Measurements from ENCODE around the gene RALGAPA2.

Gene RALGAPA2

DNA sequence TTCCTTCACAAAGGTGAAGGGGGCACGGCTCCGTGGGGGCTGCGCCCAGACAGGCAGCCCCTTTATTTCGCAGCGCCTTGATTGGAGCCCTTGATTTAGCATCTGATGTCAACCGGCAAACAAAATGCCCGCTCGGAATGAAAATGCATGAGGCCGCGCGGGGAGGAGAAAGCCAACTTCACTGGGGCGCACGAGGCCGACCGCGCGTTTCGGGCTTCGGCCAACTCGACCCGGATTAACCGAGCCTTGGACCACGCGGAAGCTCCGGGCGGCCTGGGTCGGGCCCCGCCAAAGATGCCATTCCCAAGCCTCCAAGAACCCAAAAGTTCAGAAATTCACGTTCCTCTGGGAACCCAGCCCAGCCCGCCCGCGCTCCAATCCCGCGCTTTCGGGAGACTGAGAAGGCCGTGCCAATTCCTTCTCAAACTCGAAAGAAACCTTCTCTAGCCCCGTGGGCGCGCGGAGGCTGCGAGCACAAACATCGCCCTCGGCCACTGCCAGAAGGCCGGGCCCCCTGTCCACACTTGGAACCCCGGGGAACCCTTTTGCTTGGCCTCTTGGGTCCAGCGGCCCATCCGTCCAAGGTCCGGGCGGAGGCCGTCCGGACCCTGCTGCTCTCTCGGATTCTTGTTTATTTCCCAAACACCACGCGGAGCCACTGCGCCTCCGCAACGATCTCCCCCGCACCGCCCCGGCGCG is 345.4 kb downstream of the RALGAPA2 start:
- H3K27ac ChIP-seq (ENCODE audit: low read length) = no peak overlapping the region
- no peaks in the 10 kb centered on the region for H3K36me3 ChIP-seq (ENCODE audit: control insufficient read depth, insufficient read depth, low read length)
- H3K27me3 ChIP-seq (ENCODE audit: control insufficient read depth, insufficient read depth, low read length) = peaks cover 27% of the 10 kb centered on the region; the same call in 1 of the 2 replicates
- no peaks in the 10 kb centered on the region for H3K9me3 ChIP-seq (ENCODE audit: control insufficient read depth, insufficient read depth, low read length)
- DNase-seq (ENCODE audit: low read depth, low spot score) = no peak
- no peaks in the 10 kb centered on the region; the same call in 1 of the 2 replicates for H3K4me1 ChIP-seq (ENCODE audit: control insufficient read depth, insufficient read depth, low read length)
- WGBS (ENCODE audit: insufficient coverage, insufficient read length) = no CpG with 5 or more reads among the region's 63 CpGs
- H3K4me3 ChIP-seq (ENCODE audit: low read length) = peak overlapping the region; percentile 32; the same call in 1 of the 2 replicates

DNA sequence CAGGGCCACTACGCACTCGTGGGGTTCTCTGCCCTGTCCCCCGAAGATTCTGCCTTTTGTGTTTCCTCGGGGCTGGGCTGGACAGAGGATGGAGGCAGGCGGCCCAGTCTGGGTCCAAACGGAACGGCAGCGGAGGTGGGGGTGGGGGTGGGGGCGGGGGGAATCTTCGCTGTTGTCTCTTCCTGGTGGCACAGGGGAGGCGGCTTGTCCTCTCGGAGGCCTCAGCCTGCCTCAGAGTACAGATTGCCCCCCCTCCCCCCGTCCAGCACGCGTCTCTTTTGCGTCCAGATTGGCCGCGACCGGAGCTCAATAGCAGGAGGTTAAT is 345.9 kb downstream of the RALGAPA2 start:
- Histone ChIP-seq H3K27me3 (ENCODE audit: control insufficient read depth, insufficient read depth, low read length) (peaks cover 29% of the 10 kb centered on the region; the same call in 1 of the 2 replicates), H3K27ac (ENCODE audit: low read length) (no peak overlapping the region), H3K36me3 (ENCODE audit: control insufficient read depth, insufficient read depth, low read length) (no peaks in the 10 kb centered on the region), H3K4me3 (ENCODE audit: low read length) (peak overlapping the region; percentile 32; the same call in 1 of the 2 replicates), H3K4me1 (ENCODE audit: control insufficient read depth, insufficient read depth, low read length) (no peaks in the 10 kb centered on the region; the same call in 1 of the 2 replicates), H3K9me3 (ENCODE audit: control insufficient read depth, insufficient read depth, low read length) (no peaks in the 10 kb centered on the region)
- no peak for DNase-seq (ENCODE audit: low read depth, low spot score)
- WGBS (ENCODE audit: insufficient coverage, insufficient read length) = no CpG with 5 or more reads among the region's 19 CpGs

DNA sequence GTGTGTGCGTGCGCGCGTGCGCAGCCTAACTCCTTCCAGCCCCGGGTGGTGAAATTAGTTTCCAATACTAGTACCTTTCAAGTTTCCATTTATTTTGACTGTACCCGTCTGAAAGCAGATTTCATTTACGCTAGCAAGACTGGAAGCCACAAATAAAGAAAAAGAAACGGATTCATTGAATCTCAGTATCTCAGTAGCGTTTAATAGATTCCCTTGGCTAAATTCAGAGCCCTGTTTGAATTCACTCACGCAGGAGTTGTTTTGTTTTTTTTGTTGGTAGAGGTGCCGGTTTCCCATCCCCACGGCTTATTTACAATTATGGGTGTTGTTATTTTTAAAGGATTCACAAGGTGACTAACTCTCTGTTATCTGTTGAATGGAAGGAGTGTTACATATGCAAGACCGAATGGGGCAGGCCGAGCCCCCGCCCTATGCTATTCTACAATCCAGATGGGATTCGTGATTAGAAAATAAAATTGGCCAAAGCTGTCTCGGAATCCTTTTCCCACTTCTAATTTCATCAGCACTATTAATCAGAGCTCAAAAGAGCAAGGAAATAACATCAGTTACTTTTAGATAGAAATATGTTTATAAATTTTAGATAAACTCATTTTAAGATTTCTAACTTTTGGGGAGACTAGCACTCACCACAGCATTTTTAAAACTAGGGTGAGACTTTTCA is 346.8 kb downstream of the RALGAPA2 start:
- WGBS (ENCODE audit: insufficient coverage, insufficient read length) = no CpG with 5 or more reads among the region's 18 CpGs
- peak overlapping the region; percentile 3; the same call in 1 of the 2 replicates for H3K4me3 ChIP-seq (ENCODE audit: low read length)
- no peak overlapping the region for H3K27ac ChIP-seq (ENCODE audit: low read length)
- peaks cover 1% of the 10 kb centered on the region; the same call in 1 of the 2 replicates for H3K4me1 ChIP-seq (ENCODE audit: control insufficient read depth, insufficient read depth, low read length)
- peaks cover 32% of the 10 kb centered on the region; the same call in 1 of the 2 replicates for H3K27me3 ChIP-seq (ENCODE audit: control insufficient read depth, insufficient read depth, low read length)
- H3K9me3 ChIP-seq (ENCODE audit: control insufficient read depth, insufficient read depth, low read length) = no peaks in the 10 kb centered on the region
- no peak for DNase-seq (ENCODE audit: low read depth, low spot score)
- no peaks in the 10 kb centered on the region for H3K36me3 ChIP-seq (ENCODE audit: control insufficient read depth, insufficient read depth, low read length)

DNA sequence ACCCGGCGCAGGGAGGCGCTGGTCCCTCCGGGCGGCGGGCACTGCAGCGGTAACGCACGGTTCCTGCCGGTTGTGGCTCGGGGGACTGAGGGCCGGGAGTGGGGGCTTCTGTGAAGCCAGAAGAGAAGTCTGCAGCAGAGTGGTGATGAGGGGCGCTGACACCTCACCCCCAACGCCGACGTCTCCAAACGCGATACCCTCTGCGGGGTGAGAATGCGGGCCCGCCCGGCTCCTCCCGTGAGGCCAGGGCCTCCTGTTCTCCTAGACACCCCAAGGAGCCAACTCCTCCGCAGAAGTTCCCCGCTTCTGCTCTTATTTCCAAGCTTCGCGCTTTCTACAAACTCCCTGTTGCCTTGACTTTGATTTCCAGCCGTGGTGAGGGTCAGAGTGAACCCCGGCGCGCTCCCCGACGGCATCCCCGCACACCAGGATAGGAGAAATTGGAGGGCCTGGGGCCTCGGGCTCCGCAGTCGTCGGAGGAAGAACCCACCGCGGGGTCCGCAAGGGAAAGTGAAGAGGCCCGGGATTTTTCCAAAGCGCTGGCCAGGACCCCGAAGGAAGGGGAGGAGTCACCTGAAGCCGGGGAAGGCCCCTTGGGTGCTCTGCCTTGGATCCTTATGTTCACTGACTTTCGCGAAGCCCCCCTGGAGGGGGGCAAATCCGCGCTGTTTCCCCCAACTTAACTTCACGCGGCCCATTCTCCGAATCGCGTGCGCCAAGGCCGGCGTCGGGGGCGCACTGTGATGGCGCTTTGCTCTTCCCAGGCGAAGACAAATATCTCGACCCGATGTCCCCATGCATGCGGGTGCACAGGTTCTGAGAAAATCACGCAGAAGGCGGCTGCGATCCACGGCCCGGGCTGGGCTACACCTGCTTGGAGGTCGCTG is 347.6 kb downstream of the RALGAPA2 start:
- DNase-seq (ENCODE audit: low read depth, low spot score) = no peak
- peaks cover 27% of the 10 kb centered on the region; the same call in 1 of the 2 replicates for H3K27me3 ChIP-seq (ENCODE audit: control insufficient read depth, insufficient read depth, low read length)

DNA sequence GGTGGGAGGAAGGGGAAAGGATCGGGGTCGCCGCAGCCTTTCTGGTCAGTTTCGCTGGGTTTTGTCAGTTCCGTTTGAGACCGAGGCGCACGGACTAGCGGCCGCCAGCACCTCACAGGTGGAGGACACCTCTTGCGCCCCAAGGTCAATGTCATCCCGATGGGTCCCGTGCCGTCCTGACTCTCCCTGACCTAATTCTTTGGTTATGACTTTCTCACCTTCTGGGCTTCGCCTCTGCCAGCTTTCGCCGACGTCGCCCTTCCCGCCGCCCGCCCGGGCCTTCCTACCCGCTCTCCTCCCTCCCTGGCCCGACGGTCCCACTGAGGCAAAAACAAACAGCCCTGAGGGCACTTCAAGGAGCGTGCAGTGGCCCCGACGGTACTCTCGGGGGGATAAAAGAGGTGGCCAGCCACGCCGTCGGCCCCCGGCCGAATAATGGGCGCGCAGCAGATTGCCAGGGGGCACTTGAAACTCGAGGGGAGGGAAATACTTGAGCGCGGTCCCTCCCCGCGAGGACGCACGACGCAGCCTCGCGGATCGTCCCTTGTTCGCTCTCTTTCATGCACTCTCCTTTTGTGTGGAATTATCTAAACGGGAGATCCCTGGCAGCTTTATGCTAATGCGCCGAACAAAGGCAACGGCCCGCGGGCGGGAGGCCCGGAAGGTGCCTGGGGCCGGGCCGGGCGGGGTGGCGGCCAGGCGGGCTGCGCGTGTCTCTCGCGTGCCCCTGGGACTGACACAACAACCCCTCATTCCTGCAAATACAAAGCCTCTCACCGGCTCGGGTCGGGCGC is 348.4 kb downstream of the RALGAPA2 start:
- peaks cover 25% of the 10 kb centered on the region; the same call in 1 of the 2 replicates for H3K27me3 ChIP-seq (ENCODE audit: control insufficient read depth, insufficient read depth, low read length)
- no CpG with 5 or more reads among the region's 70 CpGs for WGBS (ENCODE audit: insufficient coverage, insufficient read length)
- H3K27ac ChIP-seq (ENCODE audit: low read length) = no peak overlapping the region
- H3K9me3 ChIP-seq (ENCODE audit: control insufficient read depth, insufficient read depth, low read length) = no peaks in the 10 kb centered on the region
- H3K4me3 ChIP-seq (ENCODE audit: low read length) = peak overlapping the region; percentile 36; the same call in 1 of the 2 replicates
- DNase-seq (ENCODE audit: low read depth, low spot score) = no peak
- no peaks in the 10 kb centered on the region for H3K36me3 ChIP-seq (ENCODE audit: control insufficient read depth, insufficient read depth, low read length)
- peaks cover 1% of the 10 kb centered on the region; the same call in 1 of the 2 replicates for H3K4me1 ChIP-seq (ENCODE audit: control insufficient read depth, insufficient read depth, low read length)

More for the DNA sequence above, 347.6 kb downstream of the RALGAPA2 start:
- Histone ChIP-seq H3K4me3 (ENCODE audit: low read length) (peak overlapping the region; percentile 36; the same call in 1 of the 2 replicates), H3K36me3 (ENCODE audit: control insufficient read depth, insufficient read depth, low read length) (no peaks in the 10 kb centered on the region), H3K27ac (ENCODE audit: low read length) (no peak overlapping the region), H3K4me1 (ENCODE audit: control insufficient read depth, insufficient read depth, low read length) (peaks cover 1% of the 10 kb centered on the region; the same call in 1 of the 2 replicates), H3K9me3 (ENCODE audit: control insufficient read depth, insufficient read depth, low read length) (no peaks in the 10 kb centered on the region)
- WGBS (ENCODE audit: insufficient coverage, insufficient read length) = no CpG with 5 or more reads among the region's 70 CpGs

DNA sequence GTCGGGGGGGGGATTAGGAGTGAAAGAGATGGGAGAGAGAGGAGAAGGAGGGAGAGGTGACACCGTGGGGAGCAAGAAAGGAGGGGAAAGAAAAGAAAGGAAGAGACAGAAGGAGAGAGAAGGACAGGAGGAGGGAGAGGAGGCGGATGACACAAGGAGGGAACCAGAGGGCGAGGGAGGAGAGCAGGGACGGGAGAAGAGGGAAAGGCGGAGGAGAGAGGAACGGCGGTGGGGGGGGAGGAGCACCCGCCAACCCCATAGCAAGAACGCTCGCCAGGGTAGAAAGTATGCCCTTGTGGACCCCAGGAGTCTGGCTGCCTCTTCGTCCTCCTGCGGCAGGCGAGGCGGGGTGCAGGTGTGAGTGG is 349.0 kb downstream of the RALGAPA2 start:
- H3K4me1 ChIP-seq (ENCODE audit: control insufficient read depth, insufficient read depth, low read length) = peaks cover 1% of the 10 kb centered on the region; the same call in 1 of the 2 replicates
- peaks cover 22% of the 10 kb centered on the region; the same call in 1 of the 2 replicates for H3K27me3 ChIP-seq (ENCODE audit: control insufficient read depth, insufficient read depth, low read length)
- no peaks in the 10 kb centered on the region for H3K9me3 ChIP-seq (ENCODE audit: control insufficient read depth, insufficient read depth, low read length)
- H3K4me3 ChIP-seq (ENCODE audit: low read length) = peak overlapping the region; percentile 36; the same call in 1 of the 2 replicates
- H3K36me3 ChIP-seq (ENCODE audit: control insufficient read depth, insufficient read depth, low read length) = no peaks in the 10 kb centered on the region
- H3K27ac ChIP-seq (ENCODE audit: low read length) = no peak overlapping the region
- no peak for DNase-seq (ENCODE audit: low read depth, low spot score)
- WGBS (ENCODE audit: insufficient coverage, insufficient read length) = no CpG with 5 or more reads among the region's 15 CpGs

DNA sequence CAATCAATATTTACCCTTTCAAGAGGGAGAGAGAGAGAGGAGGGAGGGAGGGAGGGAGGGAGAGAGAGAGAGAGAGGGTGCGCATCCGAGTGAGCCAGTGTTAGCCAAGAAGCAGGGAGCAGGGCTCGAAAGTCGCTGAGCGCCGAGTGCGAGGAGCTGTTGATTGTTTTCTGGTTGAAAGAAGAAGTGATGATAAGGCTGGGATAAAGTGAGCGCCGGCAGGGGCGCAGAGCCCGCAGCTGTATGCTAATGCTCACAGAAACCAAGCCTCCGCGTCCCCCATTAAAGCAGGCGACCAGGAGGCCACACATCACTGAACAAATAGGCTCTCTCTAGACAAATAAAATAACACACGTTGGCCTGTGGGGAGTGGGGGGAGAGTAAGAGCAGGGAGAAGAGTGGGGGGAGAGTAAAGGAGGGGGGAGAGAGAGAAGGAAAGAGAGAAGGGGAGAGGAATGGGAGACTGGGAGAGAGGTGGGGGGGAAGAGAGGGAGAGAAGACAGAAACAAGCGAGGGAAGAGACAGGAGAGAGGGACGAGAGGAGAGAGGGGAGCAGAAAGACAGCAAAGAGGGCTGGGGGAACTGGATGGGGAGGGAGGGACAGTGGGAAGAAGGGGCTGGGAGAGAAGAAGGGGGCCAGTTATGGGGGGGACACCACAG is 349.5 kb downstream of the RALGAPA2 start:
- Histone ChIP-seq H3K4me1 (ENCODE audit: control insufficient read depth, insufficient read depth, low read length) (peaks cover 1% of the 10 kb centered on the region; the same call in 1 of the 2 replicates), H3K27me3 (ENCODE audit: control insufficient read depth, insufficient read depth, low read length) (peaks cover 22% of the 10 kb centered on the region; the same call in 1 of the 2 replicates), H3K4me3 (ENCODE audit: low read length) (peak overlapping the region; percentile 36; the same call in 1 of the 2 replicates), H3K36me3 (ENCODE audit: control insufficient read depth, insufficient read depth, low read length) (no peaks in the 10 kb centered on the region), H3K9me3 (ENCODE audit: control insufficient read depth, insufficient read depth, low read length) (no peaks in the 10 kb centered on the region), H3K27ac (ENCODE audit: low read length) (no peak overlapping the region)
- WGBS (ENCODE audit: insufficient coverage, insufficient read length) = no CpG with 5 or more reads among the region's 17 CpGs
- DNase-seq (ENCODE audit: low read depth, low spot score) = no peak

DNA sequence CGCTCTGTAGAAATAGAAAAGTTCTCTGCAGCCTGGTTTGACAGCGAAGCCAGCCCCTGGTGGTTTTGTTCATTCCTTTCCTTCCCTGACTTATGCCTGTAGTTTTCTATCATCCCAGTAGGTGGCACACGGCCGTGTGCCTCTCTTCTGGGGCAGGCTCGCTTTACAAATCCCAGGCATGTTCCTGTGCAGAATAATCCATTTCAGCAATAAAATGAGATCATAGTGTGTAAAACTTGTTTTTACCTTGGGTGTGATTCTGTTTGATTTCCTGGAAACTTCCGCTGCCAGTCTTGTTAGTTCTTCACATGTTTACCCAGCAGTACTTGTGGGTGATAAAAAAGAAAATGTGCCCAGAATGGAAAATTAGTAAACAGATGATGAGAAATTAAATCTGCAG is 352.0 kb downstream of the RALGAPA2 start:
- no peaks in the 10 kb centered on the region for H3K9me3 ChIP-seq (ENCODE audit: control insufficient read depth, insufficient read depth, low read length)
- H3K27ac ChIP-seq (ENCODE audit: low read length) = no peak overlapping the region
- no peak overlapping the region for H3K4me3 ChIP-seq (ENCODE audit: low read length)
- peaks cover 1% of the 10 kb centered on the region; the same call in 1 of the 2 replicates for H3K4me1 ChIP-seq (ENCODE audit: control insufficient read depth, insufficient read depth, low read length)
- no peak for DNase-seq (ENCODE audit: low read depth, low spot score)
- WGBS (ENCODE audit: insufficient coverage, insufficient read length) = no CpG with 5 or more reads among the region's 6 CpGs
- H3K36me3 ChIP-seq (ENCODE audit: control insufficient read depth, insufficient read depth, low read length) = no peaks in the 10 kb centered on the region
- H3K27me3 ChIP-seq (ENCODE audit: control insufficient read depth, insufficient read depth, low read length) = peaks cover 19% of the 10 kb centered on the region; the same call in 1 of the 2 replicates

DNA sequence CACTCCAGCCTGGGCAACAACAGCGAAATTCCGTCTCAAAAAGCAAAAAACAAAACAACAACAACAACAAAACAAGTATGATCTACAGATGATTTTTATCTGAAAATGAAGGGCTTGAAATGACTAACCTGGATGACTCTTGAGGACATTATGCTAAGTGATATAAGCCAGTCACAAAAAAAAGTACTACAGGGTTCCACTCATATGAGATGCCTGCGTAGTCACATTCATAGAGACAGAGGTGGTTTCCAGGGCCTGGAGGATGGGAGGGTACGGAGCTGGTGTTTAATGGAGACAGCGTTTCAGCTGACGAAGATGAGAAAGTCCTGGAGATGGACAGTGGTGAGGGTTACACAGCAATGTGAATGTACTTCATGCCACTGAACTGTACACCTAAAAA is 352.8 kb downstream of the RALGAPA2 start:
- no peak for DNase-seq (ENCODE audit: low read depth, low spot score)
- H3K27me3 ChIP-seq (ENCODE audit: control insufficient read depth, insufficient read depth, low read length) = peaks cover 11% of the 10 kb centered on the region; the same call in 1 of the 2 replicates
- no peaks in the 10 kb centered on the region for H3K36me3 ChIP-seq (ENCODE audit: control insufficient read depth, insufficient read depth, low read length)
- peaks cover 1% of the 10 kb centered on the region; the same call in 1 of the 2 replicates for H3K4me1 ChIP-seq (ENCODE audit: control insufficient read depth, insufficient read depth, low read length)
- H3K9me3 ChIP-seq (ENCODE audit: control insufficient read depth, insufficient read depth, low read length) = no peaks in the 10 kb centered on the region; the same call in 1 of the 2 replicates
- H3K27ac ChIP-seq (ENCODE audit: low read length) = no peak overlapping the region
- H3K4me3 ChIP-seq (ENCODE audit: low read length) = no peak overlapping the region
- no CpG with 5 or more reads among the region's 6 CpGs for WGBS (ENCODE audit: insufficient coverage, insufficient read length)
